Measurements from ENCODE around the gene MAML3. TPM values are rescaled to one million over a fixed set of nuclear protein-coding genes. Genes with fewer than 3 reads are reported as not detected.

MAML3 gene
- total and polyA plus RNA-seq, 2 experiments from 2014 or later = 1.7 to 6.5 TPM

DNA sequence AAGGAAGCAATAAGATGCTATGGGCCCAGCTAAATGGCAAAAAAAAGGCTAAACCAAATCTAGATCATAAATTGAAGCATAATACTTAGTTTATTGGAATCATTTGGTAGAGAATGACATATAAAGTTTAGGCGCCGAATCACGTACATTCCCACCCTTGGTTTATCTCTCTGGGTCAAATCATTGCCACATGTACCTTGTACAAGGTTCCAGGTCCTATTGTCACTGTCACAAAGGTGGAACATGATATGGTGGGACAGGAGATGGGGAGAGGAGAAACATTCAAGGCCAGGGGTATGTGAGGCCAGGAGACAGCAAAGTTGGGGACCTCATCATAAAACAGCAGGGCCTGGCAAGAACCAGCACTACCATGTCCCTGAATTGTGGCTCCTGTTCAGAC is 13.4 kb downstream of the MAML3 start:
- no peaks in the 10 kb centered on the region for H3K36me3 ChIP-seq (ENCODE audit: insufficient read depth)
- no peak for DNase-seq (ENCODE audit: low spot score)
- Mint-ChIP-seq H3K4me3 (no peak overlapping the region), H3K27ac (no peak overlapping the region), H3K36me3 (ENCODE audit: low read depth) (no peaks in the 10 kb centered on the region), H3K9me3 (no peaks in the 10 kb centered on the region; the same call in 2 of the 3 replicates), H3K4me1 (peaks cover 33% of the 10 kb centered on the region), H3K27me3 (ENCODE audit: insufficient read depth, low read depth, poor library complexity) (no peaks in the 10 kb centered on the region)
- no peak overlapping the region for H3K27ac ChIP-seq (ENCODE audit: low read depth)
- no peaks in the 10 kb centered on the region for H3K27me3 ChIP-seq (ENCODE audit: insufficient read depth)
- H4K20me1 ChIP-seq (replicated peaks; ENCODE audit: insufficient read depth) = no peaks in the 10 kb centered on the region
- no peak overlapping the region for H3K4me2 ChIP-seq
- no peaks in the 10 kb centered on the region for H3K9me2 ChIP-seq (ENCODE audit: insufficient read depth)
- H3K4me3 ChIP-seq = no peak overlapping the region
- TF ChIP-seq, protein P1, sequence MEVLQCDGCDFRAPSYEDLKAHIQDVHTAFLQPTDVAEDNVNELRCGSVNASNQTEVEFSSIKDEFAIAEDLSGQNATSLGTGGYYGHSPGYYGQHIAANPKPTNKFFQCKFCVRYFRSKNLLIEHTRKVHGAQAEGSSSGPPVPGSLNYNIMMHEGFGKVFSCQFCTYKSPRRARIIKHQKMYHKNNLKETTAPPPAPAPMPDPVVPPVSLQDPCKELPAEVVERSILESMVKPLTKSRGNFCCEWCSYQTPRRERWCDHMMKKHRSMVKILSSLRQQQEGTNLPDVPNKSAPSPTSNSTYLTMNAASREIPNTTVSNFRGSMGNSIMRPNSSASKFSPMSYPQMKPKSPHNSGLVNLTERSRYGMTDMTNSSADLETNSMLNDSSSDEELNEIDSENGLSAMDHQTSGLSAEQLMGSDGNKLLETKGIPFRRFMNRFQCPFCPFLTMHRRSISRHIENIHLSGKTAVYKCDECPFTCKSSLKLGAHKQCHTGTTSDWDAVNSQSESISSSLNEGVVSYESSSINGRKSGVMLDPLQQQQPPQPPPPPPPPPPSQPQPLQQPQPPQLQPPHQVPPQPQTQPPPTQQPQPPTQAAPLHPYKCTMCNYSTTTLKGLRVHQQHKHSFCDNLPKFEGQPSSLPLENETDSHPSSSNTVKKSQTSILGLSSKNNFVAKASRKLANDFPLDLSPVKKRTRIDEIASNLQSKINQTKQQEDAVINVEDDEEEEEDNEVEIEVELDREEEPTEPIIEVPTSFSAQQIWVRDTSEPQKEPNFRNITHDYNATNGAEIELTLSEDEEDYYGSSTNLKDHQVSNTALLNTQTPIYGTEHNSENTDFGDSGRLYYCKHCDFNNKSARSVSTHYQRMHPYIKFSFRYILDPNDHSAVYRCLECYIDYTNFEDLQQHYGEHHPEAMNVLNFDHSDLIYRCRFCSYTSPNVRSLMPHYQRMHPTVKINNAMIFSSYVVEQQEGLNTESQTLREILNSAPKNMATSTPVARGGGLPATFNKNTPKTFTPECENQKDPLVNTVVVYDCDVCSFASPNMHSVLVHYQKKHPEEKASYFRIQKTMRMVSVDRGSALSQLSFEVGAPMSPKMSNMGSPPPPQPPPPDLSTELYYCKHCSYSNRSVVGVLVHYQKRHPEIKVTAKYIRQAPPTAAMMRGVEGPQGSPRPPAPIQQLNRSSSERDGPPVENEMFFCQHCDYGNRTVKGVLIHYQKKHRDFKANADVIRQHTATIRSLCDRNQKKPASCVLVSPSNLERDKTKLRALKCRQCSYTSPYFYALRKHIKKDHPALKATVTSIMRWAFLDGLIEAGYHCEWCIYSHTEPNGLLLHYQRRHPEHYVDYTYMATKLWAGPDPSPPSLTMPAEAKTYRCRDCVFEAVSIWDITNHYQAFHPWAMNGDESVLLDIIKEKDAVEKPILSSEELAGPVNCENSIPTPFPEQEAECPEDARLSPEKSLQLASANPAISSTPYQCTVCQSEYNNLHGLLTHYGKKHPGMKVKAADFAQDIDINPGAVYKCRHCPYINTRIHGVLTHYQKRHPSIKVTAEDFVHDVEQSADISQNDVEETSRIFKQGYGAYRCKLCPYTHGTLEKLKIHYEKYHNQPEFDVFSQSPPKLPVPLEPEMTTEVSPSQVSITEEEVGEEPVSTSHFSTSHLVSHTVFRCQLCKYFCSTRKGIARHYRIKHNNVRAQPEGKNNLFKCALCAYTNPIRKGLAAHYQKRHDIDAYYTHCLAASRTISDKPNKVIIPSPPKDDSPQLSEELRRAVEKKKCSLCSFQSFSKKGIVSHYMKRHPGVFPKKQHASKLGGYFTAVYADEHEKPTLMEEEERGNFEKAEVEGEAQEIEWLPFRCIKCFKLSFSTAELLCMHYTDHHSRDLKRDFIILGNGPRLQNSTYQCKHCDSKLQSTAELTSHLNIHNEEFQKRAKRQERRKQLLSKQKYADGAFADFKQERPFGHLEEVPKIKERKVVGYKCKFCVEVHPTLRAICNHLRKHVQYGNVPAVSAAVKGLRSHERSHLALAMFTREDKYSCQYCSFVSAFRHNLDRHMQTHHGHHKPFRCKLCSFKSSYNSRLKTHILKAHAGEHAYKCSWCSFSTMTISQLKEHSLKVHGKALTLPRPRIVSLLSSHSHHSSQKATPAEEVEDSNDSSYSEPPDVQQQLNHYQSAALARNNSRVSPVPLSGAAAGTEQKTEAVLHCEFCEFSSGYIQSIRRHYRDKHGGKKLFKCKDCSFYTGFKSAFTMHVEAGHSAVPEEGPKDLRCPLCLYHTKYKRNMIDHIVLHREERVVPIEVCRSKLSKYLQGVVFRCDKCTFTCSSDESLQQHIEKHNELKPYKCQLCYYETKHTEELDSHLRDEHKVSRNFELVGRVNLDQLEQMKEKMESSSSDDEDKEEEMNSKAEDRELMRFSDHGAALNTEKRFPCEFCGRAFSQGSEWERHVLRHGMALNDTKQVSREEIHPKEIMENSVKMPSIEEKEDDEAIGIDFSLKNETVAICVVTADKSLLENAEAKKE (CRISPR knock-in tag; IDR thresholded peaks at IDR 0.05) = no peak
- TF ChIP-seq JUNB (IDR thresholded peaks at IDR 0.05; ENCODE audit: unreplicated experiment) (no peak), CREB1 (CRISPR knock-in tag; IDR thresholded peaks at IDR 0.05; ENCODE audit: low read depth) (no peak)
- TF ChIP-seq, protein P2, sequence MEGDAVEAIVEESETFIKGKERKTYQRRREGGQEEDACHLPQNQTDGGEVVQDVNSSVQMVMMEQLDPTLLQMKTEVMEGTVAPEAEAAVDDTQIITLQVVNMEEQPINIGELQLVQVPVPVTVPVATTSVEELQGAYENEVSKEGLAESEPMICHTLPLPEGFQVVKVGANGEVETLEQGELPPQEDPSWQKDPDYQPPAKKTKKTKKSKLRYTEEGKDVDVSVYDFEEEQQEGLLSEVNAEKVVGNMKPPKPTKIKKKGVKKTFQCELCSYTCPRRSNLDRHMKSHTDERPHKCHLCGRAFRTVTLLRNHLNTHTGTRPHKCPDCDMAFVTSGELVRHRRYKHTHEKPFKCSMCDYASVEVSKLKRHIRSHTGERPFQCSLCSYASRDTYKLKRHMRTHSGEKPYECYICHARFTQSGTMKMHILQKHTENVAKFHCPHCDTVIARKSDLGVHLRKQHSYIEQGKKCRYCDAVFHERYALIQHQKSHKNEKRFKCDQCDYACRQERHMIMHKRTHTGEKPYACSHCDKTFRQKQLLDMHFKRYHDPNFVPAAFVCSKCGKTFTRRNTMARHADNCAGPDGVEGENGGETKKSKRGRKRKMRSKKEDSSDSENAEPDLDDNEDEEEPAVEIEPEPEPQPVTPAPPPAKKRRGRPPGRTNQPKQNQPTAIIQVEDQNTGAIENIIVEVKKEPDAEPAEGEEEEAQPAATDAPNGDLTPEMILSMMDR (conservative IDR thresholded peaks at IDR 0.05; ENCODE audit: low read depth in 2 of 2) = no peak
- 0 out of 2 replicates have a peak, but pooled peaks cover 3% of the 10 kb centered on the region for H3K79me2 ChIP-seq (replicated peaks; ENCODE audit: insufficient read depth)
- ATAC-seq = no peak
- no peaks in the 10 kb centered on the region for H3F3A ChIP-seq (replicated peaks; ENCODE audit: low read depth)
- no peak overlapping the region for H2AFZ ChIP-seq
- H3K4me1 ChIP-seq (ENCODE audit: insufficient read depth) = peaks cover 32% of the 10 kb centered on the region
